ENCODE measurements around the gene SPATC1L. TPM values are rescaled to one million over a fixed set of nuclear protein-coding genes. Genes with fewer than 3 reads are reported as not detected.

The SPATC1L gene
- total RNA-seq, 2 donors from 2014 or later: 6.2 to 6.9 TPM

DNA sequence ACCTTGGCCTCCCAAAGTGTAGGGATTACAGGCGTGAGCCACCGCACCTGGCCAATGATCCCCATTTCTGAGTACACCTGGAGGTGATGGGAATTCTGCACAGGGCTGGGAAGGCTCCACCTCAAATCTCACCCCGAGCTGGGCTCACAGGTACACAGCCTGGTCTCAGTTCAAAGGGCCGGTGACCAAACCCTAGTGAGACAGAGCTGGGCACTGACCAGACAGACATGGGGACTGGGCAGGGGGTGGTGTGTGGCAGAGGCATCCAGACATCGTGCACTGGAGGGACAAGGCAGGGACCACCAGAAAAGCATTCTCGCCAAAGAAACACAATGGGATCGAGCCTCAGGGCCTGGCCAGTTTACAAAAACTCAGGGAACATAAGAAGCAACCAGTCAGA is 27.1 kb upstream of the SPATC1L start:
- Histone ChIP-seq H3K4me3 (no peak overlapping the region), H3K36me3 (peaks cover 10% of the 10 kb centered on the region), H3K27me3 (no peaks in the 10 kb centered on the region), H3K9me3 (no peaks in the 10 kb centered on the region), H3K27ac (no peak overlapping the region), H3K4me1 (no peaks in the 10 kb centered on the region), H3K9ac (ENCODE audit: low read depth in 2 of 2, low read length in 2 of 2) (no peak overlapping the region)
- TF ChIP-seq, protein P1, sequence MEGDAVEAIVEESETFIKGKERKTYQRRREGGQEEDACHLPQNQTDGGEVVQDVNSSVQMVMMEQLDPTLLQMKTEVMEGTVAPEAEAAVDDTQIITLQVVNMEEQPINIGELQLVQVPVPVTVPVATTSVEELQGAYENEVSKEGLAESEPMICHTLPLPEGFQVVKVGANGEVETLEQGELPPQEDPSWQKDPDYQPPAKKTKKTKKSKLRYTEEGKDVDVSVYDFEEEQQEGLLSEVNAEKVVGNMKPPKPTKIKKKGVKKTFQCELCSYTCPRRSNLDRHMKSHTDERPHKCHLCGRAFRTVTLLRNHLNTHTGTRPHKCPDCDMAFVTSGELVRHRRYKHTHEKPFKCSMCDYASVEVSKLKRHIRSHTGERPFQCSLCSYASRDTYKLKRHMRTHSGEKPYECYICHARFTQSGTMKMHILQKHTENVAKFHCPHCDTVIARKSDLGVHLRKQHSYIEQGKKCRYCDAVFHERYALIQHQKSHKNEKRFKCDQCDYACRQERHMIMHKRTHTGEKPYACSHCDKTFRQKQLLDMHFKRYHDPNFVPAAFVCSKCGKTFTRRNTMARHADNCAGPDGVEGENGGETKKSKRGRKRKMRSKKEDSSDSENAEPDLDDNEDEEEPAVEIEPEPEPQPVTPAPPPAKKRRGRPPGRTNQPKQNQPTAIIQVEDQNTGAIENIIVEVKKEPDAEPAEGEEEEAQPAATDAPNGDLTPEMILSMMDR (IDR thresholded peaks at IDR 0.05): no peak
- intact Hi-C loops (cut with DNase I): no loop called here
- no peak for DNase-seq

DNA sequence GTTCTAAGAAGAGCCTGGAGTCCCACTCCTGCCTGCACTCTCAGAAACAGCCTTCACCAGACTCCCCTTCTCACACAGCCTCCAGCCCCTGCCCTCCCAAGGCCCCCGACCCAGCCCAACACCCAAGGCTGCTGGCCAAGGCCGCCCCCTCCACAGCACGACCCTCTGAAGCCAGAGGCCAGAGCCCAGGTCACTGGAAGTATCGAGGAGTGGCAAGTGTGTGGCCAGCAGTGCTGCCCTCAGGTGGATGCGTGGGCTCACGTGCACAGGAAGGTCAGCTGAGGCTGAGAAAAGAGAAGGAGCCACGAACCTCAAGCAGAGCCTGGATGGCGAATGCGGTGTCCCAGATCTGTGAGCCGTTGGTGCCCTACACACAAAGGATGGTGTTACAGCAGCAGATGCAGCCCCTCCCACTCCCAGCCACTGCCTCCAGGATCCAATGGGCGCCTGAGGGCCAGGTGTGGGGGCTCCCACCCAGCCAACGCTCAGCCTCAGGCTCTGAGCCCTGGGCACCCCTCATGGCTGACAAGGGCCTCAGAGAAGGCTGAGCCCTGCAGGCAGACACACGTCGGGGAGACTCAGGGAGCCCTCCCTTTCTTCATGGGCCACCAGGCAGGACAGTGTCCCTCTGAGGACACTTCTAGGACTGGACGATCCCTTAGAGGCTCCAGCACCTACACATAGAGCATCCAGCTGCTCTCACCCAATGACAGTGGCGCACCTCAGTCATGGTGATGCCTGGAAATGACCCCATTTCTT is 26.3 kb upstream of the SPATC1L start:
- H3K9ac ChIP-seq (ENCODE audit: low read depth in 2 of 2, low read length in 2 of 2): no peak overlapping the region
- TF ChIP-seq, protein P1 (IDR thresholded peaks at IDR 0.05): no peak
- no peak for DNase-seq

DNA sequence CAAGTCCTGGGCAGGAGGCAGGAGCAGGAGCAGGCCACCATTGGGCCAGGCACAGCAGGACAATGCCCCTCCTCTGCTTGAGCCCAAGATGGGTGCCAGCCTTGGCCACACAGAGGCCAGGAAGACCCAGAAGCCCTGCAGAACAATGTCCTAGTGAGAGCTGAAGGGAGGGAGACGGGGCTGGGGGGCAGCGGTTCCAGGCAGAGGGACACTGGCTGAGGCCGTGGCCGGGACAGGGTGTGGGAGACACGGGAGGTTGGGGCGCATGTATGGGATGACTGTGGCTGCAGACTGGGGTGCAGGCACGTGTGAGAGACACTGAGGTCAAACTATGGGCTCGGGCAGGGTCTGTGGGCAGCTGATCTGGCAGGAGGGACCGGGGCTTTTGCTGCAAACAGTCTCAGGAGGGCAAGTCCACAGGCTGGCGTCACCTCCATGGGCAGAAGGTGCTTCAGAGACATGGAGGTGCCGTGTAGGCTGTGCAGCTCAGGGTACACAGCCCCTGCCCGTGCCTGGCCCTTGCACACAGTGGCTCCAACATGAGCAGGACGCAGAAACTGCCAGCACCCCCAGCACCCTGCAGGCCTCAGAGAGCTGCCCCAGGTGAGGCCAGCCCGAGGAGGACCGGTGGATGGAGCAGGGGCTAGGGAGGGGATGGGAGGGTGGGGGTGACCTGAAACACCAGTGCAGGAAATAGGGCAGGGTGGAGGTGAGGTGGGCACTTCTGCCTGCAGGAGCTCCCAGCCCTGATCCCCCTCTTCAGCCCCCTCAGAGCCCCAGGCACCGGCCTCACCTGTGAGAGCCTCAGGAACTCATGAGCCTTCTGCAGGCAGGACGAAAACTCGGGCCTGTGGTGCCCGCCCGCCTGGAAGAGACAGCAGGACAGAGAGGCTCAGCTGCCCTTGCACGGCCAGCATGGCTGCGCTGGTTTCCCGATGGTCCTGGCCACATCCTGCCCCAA is 24.8 kb upstream of the SPATC1L start:
- Histone ChIP-seq H3K9ac (ENCODE audit: low read depth in 2 of 2, low read length in 2 of 2) (no peak overlapping the region), H3K27ac (no peak overlapping the region), H3K4me1 (no peaks in the 10 kb centered on the region), H3K36me3 (peaks cover 10% of the 10 kb centered on the region), H3K27me3 (no peaks in the 10 kb centered on the region), H3K4me3 (no peak overlapping the region), H3K9me3 (no peaks in the 10 kb centered on the region)
- intact Hi-C loops (cut with DNase I): no loop called here
- TF ChIP-seq, protein P1 (IDR thresholded peaks at IDR 0.05): no peak
- DNase-seq: no peak

More for the DNA sequence above, 26.3 kb upstream of the SPATC1L start:
- intact Hi-C loops (cut with DNase I): no loop called here
- Histone ChIP-seq H3K4me1 (no peaks in the 10 kb centered on the region), H3K27me3 (no peaks in the 10 kb centered on the region), H3K36me3 (peaks cover 10% of the 10 kb centered on the region), H3K4me3 (no peak overlapping the region), H3K9me3 (no peaks in the 10 kb centered on the region), H3K27ac (no peak overlapping the region)

DNA sequence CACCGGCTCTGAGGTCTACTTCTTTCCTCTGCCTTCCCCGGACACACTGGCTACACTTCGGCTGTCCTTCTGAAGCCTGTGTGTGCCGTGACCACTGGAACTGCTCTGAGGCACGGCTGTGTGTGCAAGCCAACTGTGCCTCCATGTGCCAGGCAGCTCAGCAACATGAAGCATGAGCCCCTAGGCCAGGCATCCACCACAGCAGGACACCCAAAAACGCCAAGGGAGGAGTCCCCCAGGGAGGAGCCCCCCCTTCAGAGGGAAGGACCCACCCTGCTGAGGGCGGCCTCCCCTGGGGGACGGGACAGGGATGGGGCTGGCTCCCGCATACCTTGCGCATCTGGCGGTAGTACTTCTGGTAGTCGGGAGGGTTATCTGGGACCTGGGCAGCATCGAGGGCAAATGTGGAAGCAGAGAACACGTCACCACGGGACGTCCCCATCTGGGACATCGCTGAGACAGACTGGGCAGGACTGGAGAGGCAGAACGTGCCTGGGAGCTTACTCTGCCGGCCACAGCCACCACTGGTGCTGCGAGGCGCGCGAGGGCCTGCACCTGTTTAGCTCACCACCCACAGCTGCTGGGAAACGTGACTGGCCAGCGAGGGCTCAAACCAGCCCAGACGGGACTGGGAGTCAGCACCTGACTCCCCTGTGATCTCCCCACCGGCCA is 23.8 kb upstream of the SPATC1L start:
- no peaks in the 10 kb centered on the region for H3K9me3 ChIP-seq
- H3K9ac ChIP-seq (ENCODE audit: low read depth in 2 of 2, low read length in 2 of 2): no peak overlapping the region
- no peak overlapping the region for H3K27ac ChIP-seq
- H3K27me3 ChIP-seq: no peaks in the 10 kb centered on the region
- no peaks in the 10 kb centered on the region for H3K4me1 ChIP-seq
- no peak overlapping the region for H3K4me3 ChIP-seq
- DNase-seq: no peak
- H3K36me3 ChIP-seq: peaks cover 10% of the 10 kb centered on the region
- intact Hi-C loops (cut with DNase I): no loop called here
- TF ChIP-seq, protein P1 (IDR thresholded peaks at IDR 0.05): no peak
